Fibroblast of the conjunctiva (primary cell): Measurements from ENCODE around the gene CTIF.
"Not testable (repeated sequence)": the region's sequence is repeated elsewhere in the genome, so short reads cannot be mapped to it uniquely, and the experiment has no call there.

Experiments used
- DNase-seq: peaks from one replicate; pipeline ENCODE4 v3.0.0-alpha.2; 2010; ENCODE audit warnings: low read depth

The CTIF gene

DNA sequence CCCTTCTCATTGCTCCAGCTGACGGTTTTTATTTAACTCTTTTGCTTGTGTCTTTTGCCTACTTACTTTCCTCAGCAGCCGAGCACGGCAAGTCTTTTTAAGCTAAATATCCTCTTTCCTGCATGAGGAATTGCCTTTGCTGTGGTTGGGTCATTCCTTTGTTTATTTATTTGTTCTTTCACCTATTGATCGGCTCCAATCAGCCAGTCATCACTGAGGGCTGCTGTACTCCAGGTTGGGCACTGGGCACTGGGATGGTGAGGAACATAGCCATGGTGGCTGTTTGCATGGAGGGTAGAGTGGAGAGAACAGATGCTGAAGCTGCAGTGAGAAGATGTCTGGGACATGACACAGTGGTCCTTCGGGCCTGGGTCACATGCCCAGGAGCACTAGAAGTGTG is 105.2 kb downstream of the CTIF start:
- DNase-seq = no peak

DNA sequence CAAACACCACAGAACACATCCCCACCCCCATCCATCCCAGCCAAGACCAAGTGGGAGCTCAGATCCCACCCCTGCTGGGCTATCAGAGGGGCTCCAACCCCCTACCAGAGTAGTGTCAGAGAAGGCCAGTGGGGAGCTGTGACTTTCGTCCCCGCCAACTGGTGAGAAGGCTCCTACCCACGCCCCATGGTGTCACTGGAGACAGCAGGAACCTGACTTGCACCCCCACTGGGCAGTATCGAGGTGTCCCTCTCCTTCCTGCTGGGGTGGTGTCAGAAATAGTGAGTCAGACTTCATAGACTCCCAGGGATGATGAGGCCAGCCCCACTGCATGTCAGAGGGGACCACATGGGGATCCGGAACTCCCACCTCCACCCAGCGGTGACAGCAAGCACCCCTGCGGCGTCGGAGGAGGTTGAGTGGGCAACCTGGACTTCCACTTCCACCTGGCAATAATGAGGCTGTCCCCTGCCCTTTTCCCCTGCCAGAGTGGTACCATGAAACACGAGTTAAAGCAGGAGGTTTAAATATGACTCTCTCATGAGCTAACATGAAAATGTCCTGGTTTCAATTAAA is 106.7 kb downstream of the CTIF start:
- no peak for DNase-seq

DNA sequence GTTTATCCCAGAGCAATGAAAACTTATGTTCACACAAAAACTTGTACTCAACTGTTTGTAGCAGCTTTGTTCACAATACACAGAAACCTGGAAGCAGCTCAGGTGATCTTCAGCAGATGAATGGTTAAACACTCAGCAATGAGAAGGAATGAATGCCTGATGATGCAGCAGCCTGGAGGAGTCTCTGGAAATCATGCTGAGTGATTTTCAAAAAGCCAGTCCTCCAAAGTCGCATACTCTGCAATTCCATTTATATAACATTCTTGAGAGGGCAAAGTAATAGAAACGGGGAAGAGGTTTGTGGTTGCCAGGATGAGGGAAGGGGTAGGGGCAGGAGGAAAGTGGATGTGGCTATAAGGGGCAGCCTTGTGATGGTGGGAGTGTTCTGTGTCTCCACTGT is 108.1 kb downstream of the CTIF start:
- DNase-seq = no peak

DNA sequence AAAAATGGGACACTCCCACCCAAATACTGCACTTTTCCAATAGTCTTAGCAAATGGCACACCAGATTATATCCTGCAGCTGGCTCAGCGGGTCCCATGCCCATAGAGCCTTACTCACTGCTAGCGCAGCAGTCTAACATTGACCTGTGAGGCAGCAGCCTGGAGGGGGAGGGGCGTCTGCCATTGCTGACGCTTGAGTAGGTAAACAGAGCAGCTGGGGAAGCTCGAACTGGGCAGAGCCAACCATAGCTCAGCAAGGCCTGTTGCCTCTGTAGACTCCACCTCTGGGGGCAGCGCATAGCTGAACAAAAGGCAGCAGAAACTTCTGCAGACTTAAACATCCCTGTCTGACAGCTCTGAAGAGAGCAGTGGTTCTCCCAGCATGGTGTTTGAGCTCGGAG is 110.4 kb downstream of the CTIF start:
- DNase-seq = no peak

DNA sequence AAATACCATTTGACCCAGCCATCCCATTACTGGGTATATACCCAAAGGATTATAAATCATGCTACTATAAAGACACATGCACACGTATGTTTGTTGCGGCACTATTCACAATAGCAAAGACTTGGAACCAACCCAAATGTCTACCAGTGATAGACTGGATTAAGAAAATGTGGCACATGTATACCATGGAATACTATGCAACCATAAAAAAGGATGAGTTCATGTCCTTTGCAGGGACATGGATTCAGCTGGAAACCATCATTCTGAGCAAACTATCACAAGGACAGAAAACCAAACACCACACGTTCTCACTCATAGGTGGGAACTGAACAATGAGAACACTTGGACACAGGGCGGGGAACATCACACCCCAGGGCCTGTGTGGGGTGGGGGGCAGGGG is 115.8 kb downstream of the CTIF start:
- DNase-seq = not testable (repeated sequence)

DNA sequence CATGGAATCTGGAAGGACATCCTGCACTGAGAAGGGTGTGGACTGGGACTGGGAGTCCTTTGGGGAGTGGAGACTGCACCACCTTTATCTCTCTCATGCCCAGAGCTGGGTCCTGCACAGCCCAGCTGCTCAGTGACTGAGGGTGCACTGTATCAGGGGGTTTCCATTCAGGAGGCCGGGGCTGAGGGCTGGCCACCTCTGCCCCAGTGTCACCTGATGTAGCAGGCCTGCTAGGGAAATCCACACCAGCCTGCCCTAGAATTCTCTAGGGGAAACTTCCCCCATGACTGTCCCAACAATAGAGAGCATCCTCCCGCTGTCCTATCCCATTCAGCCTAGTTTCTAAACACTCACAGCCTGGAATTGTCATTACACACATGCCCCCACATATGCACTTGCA is 116.7 kb downstream of the CTIF start:
- DNase-seq = no peak

DNA sequence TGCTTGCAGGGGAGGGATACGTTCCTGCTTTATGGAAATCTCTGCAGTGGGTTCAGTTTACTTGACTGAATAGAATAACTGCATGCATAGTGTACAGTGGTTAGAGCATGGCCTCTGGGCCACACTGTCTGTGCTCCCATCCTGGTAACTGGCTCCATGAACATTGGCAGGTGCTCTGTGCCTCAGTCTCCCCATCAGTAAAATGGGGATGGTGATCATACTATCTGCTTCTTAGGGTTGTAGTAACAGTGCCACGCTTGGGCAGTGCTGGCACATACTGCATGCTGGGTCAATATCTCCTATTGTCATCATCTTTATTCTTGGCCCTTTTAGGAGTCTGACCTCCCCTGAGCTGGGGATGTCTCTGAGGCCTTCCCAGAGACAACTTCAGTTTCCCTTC is 117.3 kb downstream of the CTIF start:
- DNase-seq = no peak

DNA sequence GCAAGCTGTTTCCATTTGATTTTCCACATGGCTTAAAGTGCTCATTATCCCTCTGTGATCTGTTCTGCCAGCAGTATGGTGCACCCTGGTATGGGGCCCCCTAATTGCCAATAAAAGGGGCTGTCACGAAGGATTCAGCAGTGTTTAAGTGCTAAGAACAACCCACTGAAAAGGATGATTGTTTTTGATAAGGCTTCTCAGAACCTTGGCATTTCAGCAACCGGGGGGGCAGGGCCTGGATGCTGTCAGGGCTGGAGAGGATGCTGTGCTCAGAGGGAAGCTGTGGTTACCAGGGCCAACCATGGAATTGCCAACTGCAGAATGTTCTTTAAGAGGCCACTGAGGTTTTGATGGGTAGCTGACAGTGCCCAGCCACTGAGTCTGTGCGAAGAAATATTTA is 117.8 kb downstream of the CTIF start:
- DNase-seq = no peak

DNA sequence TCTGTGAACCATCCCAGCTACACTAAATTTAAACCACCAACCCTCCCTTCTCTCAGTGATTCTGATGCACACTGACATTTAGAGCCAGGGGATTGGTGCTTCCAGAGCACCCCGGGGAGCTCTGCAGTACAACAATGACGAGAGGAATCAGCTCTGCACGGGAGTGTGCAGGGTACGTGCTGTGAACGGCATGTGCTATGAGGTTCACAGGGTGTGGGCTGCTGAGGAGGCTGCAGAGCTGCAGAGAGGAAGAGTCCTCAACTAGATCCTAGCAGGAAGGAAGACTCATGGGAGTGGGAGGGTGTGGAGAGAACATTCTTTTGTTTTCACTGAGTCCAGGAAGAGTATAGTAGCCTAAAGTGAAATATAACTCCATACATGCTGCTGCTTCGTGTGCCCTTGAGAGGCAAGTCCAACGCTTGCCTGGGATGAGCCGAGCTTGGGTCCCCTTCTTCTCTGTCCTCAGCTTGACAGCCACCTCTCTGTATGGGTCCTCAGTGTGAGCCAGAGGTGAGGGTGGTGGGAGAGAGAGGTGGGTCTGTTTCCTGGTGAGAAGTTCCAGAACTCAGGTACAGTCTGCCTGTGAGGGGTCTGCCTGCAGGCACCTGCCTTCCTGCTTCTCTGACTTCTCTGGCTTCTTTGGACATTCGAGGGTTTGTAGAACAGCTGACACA is 118.8 kb downstream of the CTIF start:
- peak; percentile 35 for DNase-seq

DNA sequence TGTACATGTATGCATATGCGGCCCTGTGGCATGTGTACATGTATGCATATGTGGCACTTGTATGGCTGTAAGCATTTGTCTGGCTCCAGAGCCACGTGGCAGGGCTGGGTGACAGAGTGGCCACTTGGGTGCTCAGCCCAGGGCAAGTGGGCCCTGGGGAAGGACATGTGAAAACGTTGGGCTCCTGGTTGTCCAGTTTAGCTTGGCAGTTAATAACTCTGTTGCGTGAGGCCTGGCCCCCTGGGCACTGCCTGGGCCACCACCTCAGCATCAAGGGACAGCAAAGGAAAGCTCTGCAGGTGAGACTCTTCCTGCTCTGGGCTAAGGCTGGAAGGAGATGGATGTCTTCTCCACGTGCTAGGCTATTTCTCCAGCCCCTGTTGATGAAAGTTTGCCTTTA is 119.9 kb downstream of the CTIF start:
- DNase-seq = no peak

DNA sequence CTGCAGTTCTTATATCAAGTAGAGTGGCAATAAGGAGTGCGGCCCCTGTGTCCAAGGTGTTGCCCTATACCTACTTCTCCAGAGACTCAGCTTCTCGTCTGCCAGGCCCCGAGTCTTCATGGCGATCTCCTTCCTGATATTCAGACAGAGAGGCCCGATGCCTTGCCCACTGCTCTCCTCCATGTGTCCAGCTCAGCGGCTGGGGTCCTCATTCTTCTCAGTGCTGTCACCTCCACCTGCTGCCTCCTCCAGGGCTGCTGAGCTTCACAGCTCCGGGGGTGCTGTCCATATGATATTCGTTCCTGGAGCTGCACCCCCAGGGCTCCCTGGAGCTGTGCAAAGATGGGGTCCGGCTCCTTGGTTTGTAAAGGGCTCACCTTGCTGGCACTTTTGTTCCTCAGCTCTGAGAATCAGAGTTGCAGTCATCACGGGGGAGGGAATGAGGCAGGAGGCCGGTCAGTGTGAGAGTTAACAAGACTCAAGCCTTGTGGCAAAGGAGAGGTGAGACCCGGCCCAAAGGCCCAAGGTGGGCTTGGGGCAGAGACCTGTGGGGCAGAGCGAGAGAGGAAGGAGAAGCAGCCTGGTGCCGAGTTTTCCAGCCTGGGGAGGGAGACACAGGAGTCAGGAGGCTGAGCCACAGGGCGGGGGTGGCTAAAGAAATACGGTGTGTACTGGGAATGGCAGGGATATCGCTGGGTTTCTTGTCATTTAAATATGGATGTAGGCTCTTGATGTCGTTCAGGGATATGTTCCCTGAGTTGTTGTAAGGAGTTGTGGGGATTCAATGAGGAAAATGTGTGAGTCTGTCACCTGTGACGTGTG is 120.6 kb downstream of the CTIF start:
- no peak for DNase-seq

DNA sequence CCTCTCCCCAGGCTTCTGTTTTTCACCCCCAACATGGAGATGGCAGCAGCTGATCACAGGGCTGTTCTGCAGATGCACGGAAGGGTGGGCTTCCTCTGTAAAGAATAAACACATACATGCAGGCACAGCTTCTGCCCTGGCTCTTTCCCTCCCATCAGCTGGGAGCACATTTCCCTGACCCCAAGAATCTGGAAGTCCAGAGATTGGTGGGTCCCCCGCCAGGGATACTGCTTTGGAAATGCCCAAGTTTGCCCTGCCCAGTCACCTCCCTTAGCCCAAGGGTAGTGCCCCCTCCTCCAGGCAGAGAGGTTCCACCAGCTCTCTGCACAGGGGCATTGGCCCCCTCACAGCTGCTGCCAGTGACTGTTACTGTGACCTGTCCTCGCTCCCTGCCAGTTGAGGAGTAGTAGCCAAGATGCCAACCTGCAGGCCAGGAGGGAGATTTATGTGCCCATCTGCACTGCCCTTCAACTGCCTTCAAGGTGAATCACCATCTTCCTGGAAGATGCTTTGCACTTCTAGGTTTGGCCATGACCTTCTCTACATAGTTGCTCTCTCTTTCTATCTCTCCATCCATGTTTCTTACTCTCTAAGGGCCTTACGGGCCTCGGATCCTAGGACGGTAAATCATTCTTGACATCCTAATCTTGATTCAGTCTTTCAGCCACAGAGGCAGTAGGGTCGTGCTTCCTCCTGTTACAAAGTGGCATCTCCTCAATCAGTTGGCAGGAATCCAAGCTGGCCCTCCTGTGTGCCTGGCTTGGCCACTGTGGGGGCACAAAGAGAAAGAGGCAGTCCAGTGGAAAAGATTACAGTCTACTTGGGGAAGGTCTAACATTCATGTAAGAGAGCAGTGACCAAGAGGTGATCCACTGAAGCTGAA is 121.8 kb downstream of the CTIF start:
- no peak for DNase-seq

DNA sequence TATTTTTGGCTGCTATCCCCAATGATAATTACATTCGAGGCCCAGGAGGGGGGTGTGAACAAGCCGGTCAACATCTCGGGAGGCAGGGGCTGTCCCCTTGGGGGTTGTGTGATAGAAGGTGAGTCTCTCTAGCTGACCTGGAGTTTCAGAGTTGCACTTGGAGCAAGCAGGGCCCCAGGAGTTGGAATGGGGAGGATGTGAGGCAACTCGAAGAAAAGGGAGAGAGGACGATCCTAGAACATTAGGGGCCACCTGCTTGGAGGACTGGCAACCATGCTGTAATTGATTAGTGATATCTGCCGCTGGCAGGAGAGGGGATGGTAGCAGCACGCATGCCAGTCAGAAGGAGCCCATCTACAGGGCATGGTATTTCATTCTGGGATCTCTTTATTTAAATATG is 122.6 kb downstream of the CTIF start:
- no peak for DNase-seq

DNA sequence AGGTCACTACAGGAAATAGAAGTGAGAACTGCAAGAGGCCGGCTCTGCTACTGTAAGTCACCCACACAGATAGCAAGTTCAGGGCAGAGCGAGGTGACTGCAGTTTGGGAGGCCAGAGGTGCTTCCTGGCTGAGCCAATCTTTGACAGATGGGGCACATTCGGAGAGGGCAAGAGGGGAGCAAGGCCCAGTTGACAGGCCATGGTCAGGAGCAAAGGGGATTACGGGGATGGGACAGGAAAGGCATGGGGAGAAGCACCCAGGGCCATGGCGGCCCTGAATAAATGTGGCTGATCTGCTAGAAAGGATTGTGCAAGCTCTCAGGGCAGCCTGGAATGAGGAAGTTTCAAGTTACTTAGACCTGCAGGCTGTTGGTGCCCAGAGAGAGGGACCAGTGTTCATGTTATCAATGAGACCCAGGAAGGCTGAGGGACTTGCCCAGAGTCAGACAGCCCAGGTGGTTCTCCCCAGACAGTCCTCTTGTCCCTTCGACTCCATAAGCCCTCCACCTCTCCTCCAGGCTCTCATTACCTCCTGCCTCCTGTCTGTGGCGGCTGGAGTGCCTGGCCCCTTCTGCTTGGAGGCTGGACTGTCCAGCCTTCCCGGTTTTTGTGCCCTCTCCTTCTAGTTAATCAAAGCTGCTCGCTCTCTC is 123.3 kb downstream of the CTIF start:
- peak; percentile 42 for DNase-seq

DNA sequence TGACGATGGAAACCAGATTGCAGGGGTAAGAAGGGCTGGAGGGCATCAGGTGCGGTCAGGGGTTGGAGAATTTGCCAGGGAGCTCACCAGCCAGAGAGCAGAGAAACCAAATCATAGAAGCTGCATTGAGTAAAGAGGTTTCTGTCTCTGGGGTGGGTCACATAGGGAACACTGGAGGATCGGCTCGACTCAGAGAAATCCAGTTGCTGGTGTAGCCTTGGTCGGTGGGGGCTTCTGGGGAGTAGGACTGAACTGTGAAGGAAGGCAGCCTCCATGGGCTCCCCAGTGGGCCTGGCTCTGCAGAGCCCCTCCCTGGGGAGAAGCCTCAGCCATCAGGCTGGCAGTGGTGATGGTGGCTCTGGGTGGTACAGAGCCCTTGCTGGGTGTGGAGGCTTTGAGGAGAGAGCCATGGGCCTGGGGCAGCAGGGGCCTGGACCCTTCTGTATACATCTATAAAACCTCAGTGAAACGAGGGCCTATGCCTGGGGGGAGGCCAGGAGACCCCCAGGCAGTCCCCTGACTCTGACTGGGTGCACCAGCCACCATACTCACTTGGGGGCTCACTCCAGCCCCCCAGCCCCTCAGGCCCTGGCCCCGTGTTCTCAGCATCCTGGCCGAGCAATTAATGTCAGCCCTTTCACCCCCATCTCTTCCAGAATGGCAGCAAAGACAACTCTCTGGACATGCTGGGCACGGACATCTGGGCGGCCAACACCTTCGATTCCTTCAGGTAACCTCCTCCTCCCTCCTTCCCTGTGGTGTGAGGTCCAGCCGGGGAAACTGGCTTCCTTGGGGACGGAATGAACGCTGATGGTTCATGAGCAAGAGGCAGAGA is 124.5 kb downstream of the CTIF start:
- DNase-seq = no peak

DNA sequence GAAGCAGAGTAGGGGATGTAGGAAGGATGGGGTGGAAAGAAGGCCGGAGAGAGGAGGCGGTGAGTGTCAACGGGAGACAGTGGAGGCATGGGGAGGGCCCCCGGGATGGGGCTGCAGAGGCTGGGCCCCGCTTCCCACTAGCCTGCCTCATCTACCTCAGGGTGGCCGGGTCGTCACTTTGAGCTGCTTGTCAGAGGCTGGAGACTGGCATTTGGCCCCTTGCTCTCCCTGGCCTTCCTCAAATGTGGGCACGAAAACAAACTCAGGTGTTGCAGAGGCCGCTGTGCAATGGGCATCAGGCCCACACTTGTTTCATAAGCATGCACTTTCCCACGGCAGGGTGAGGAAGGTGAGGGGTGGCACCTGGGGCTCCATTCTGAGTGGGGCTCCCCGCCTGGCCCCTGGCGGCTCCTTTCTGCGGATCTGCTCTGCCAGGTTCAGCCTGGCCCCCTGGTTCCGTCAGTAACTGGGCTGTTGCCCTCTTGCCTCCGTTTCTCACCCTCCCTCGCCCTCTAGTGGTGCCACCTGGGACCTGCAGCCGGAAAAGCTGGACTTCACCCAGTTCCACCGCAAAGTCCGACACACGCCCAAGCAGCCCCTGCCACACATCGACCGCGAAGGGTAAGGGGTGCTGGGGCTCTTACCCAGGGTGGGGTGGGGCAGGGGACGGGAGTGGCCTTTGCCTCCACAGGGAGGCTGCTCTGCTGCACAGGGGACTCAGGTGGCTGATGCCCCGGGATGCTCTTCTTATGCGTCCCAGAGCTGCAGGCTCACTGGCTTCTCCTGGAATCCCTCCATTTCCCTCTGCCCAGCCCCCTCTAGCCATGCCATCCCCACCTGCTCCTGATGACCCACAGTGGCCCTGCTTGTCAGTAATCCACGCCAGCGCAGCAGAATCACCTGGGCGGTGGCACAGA is 125.4 kb downstream of the CTIF start:
- no peak for DNase-seq

DNA sequence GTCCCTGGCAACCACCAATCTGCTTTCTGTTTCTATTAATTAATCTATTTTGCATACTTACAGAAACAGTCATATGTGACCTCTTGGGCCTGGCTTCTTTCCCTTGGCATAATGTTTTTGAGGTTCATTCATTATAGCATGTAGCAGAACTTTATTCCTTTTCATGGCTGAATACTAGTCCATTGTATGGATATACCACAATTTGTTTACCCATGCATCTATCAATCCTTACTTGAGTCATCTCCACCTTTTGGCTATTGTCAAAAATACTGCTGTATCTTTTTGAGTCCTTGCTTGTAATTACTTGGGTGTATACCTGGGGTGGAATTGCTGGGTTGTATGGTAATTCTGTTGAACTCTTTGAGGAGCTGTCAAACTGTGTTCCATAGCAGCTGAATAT is 126.8 kb downstream of the CTIF start:
- no peak for DNase-seq

DNA sequence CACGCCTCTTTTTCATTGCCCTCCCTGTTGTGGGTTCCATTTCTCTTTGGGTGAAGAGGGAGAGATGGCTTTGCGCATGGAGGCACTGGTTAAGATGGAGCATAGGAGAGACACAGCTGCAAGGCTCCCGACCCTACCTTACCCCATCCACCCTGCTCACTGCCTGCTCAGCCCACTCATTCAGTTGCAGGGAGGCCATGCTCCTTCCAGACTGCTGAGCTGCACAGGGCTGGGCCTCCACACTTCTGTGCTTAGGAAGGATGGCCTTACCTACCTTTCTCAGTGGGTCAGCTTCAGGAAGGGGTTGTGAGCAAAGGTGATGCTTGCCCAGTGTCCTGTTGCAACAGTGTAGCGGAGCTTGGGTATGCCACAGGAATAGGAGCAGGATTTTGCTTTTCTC is 127.8 kb downstream of the CTIF start:
- no peak for DNase-seq

DNA sequence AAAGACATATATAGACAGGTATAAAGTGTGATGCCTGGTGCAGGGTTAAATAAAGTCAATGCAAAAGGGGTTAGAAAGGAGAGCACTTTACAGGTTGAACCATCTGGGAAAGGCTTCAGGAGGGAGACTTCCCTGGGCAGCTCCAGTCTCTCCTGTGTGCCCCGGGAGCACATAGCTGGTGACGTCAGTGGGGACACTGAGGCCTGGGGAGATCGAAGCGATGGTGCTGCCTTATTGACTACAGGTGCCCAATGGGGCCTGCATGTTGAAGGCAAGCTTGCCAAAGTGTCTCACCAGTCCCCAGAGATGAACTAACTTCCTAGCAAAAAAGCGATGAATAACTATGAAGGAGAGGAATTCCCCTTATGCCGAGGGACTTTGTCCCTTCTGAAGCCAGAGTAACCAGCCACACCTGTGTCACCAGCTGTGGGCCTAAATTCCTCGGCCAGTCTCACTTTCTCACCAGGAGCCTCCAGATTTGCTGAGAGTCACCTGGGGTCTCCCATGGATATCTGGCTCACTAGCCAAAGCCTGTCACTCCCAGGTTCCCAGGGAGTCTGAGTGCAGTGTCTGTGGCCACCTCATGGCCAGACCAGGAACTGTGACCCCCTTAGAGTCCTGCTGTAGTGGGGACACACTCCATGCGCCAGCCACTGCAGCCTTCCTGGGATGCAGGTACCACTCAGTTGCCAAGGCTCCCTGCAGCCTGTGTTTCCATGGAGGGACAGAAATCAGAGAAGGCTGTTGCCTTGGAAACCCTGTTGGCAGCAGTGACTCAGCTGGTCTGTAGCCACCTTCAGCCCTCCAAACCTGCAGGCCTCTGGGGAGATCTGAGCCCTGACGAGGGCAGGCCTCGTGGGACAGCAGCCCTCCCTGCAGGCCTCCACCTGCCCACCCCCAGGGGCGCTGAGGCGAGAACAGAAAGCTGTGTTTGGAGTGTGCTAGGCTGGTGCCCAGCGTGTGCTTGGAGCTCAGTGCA is 128.7 kb downstream of the CTIF start:
- no peak for DNase-seq
